Measurements from ENCODE around the gene CHD5. TPM values are rescaled to one million over a fixed set of nuclear protein-coding genes. Genes with fewer than 3 reads are reported as not detected.

The CHD5 gene
- total RNA-seq, 1 experiment from 2014 or later: 1.6 TPM

DNA sequence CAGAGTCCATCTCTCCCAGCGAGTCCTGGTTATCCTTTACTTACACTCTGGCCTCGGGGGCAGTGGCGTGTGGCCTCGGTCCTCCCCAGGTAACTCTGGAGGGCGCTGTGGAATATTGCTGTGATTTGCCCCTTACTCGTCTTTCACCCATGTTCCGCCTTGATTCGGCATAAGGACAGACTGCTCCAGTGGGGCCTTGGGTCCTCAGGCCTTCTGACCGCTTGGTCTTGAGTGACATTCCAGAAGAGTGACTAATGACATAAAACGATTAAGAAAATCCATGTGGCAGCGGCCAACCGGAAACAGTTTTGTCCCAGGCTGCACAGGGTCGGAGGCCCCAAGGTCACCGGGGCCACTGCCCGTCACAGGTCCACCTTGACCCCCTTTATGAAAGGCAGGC is 44.6 kb upstream of the CHD5 start:
- no peak overlapping the region for H3T11ph ChIP-seq (ENCODE audit: low read length)
- no peak overlapping the region for H3K18ac ChIP-seq (ENCODE audit: insufficient read length, low read depth, low read length)
- no peak overlapping the region for H3K27ac Mint-ChIP-seq
- H3K9me3 ChIP-seq (ENCODE audit: control insufficient read depth, low read depth, low read length): no peaks in the 10 kb centered on the region
- no peak overlapping the region for H4K91ac ChIP-seq (ENCODE audit: insufficient read length, low read depth, low read length)
- H3K4me1 Mint-ChIP-seq: peaks cover 0 to 6% of the 10 kb centered on the region in 2 experiments; a peak in 2 of 4 replicates
- no peak overlapping the region for H2BK12ac ChIP-seq (ENCODE audit: insufficient read length, low read depth, low read length)
- H3K14ac ChIP-seq (ENCODE audit: insufficient read depth, low read length): no peak overlapping the region
- H3K27me3 ChIP-seq (ENCODE audit: insufficient read depth, low read length): no peaks in the 10 kb centered on the region
- H4K20me1 ChIP-seq (ENCODE audit: control insufficient read depth, insufficient read depth, insufficient read length): no peaks in the 10 kb centered on the region
- H3K4me3 Mint-ChIP-seq: no peak overlapping the region
- no peak overlapping the region for H2AK5ac ChIP-seq (ENCODE audit: insufficient read length, low read length)
- H4K5ac ChIP-seq (ENCODE audit: insufficient read length, low read depth, low read length): no peak overlapping the region
- H3K27ac ChIP-seq (ENCODE audit: insufficient read length, low read depth, low read length): no peak overlapping the region
- H3K36me3 Mint-ChIP-seq (ENCODE audit: insufficient read depth in 1 of 3, low read depth in 3 of 3): peaks cover 38 to 83% (median 52%) of the 10 kb centered on the region in 3 experiments; a peak in 6 of 7 replicates
- no peak for DNase-seq
- H2BK120ac ChIP-seq (ENCODE audit: low read depth, low read length, poor library complexity, severe bottlenecking): no peak overlapping the region
- no CpG with 5 or more reads among the region's 15 CpGs for WGBS (ENCODE audit: extremely low coverage, insufficient read length, low lambda C conversion rate)
- H3K79me1 ChIP-seq (ENCODE audit: insufficient read depth, low read depth, low read length, poor library complexity, severe bottlenecking): peaks cover 3% of the 10 kb centered on the region
- no peaks in the 10 kb centered on the region for H3K9me3 Mint-ChIP-seq
- no peak overlapping the region for H3K4me2 ChIP-seq (ENCODE audit: insufficient read depth, insufficient read length, low read length)
- no peak overlapping the region for H3K9ac ChIP-seq (ENCODE audit: extremely low read depth, insufficient read length, low read length)
- H3K4me1 ChIP-seq (ENCODE audit: insufficient read depth, low read length): no peaks in the 10 kb centered on the region
- H3K79me2 ChIP-seq (ENCODE audit: insufficient read depth, low read length): no peaks in the 10 kb centered on the region
- H3K56ac ChIP-seq (ENCODE audit: insufficient read length, low read depth, low read length): no peak overlapping the region
- H2BK15ac ChIP-seq (ENCODE audit: low read depth, low read length): no peak overlapping the region
- no peaks in the 10 kb centered on the region for H3K23me2 ChIP-seq (ENCODE audit: insufficient read length, low read depth, low read length, poor library complexity, severe bottlenecking)
- H3K23ac ChIP-seq (ENCODE audit: insufficient read length, low read depth, low read length): no peak overlapping the region
- H4K8ac ChIP-seq (replicated peaks; ENCODE audit: insufficient read length, low read depth, low read length): no peak overlapping the region
- H3K4ac ChIP-seq (ENCODE audit: low read depth, low read length): no peak overlapping the region
- H2BK5ac ChIP-seq (ENCODE audit: insufficient read length, low read length): no peak overlapping the region
- TF ChIP-seq, protein P1, sequence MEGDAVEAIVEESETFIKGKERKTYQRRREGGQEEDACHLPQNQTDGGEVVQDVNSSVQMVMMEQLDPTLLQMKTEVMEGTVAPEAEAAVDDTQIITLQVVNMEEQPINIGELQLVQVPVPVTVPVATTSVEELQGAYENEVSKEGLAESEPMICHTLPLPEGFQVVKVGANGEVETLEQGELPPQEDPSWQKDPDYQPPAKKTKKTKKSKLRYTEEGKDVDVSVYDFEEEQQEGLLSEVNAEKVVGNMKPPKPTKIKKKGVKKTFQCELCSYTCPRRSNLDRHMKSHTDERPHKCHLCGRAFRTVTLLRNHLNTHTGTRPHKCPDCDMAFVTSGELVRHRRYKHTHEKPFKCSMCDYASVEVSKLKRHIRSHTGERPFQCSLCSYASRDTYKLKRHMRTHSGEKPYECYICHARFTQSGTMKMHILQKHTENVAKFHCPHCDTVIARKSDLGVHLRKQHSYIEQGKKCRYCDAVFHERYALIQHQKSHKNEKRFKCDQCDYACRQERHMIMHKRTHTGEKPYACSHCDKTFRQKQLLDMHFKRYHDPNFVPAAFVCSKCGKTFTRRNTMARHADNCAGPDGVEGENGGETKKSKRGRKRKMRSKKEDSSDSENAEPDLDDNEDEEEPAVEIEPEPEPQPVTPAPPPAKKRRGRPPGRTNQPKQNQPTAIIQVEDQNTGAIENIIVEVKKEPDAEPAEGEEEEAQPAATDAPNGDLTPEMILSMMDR (conservative IDR thresholded peaks at IDR 0.05): no peak
- H2AFZ ChIP-seq (ENCODE audit: low read length): no peak overlapping the region
- no peaks in the 10 kb centered on the region for H3K27me3 Mint-ChIP-seq (ENCODE audit: low read depth)
- no peak overlapping the region for H2BK20ac ChIP-seq (ENCODE audit: low read depth, low read length, poor library complexity, severe bottlenecking)
